Hematopoietic multipotent progenitor cell treated with erythropoietin and hydrocortisone succinate and interleukin-3 and kit ligand, for 6 days (in vitro differentiated cells): ENCODE results near the gene DRGX.

Experiments
- DNase-seq: peaks from one replicate; pipeline ENCODE4 v3.0.0-alpha.2; 2015

The DRGX gene

DNA sequence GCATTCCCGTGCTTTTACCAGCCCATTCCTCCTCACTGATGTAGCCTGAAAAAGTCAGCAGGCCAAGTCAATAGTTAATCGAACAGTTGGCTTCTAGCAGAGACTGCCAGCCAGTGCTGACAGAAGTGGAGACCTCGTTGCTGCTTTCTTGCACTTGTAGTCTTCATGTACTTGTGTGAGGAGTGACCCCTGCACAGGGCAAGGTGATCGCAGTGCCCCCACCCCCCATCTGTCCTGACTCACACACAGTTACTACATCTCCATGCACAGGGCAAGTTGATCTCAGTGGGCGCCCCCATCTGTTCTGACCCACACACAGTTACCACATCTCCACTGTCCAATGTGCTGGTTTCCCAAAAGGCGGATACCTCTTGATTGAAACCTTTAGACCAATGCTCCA lies 62.7 kb downstream of the DRGX start:
- no peak for DNase-seq

DNA sequence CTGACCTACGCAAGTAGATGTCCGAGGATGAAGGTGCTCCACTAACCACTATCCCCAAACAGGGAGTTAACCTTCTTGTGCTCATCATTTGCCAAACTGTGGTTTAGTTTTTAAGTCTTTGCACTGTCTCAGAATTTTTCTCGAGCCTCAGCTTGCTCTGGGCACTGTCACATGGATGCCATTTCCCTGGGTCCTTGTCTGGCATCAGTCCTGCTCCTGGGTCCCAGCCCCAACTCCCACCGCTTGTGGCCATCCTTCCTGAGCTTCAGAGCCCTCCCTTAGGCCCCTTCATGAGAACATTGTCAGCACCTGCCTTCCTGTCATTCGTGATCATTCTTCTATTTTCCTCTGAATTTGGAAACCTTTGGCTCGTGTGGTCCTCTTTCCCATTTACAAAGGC lies 63.1 kb downstream of the DRGX start:
- DNase-seq = no peak

DNA sequence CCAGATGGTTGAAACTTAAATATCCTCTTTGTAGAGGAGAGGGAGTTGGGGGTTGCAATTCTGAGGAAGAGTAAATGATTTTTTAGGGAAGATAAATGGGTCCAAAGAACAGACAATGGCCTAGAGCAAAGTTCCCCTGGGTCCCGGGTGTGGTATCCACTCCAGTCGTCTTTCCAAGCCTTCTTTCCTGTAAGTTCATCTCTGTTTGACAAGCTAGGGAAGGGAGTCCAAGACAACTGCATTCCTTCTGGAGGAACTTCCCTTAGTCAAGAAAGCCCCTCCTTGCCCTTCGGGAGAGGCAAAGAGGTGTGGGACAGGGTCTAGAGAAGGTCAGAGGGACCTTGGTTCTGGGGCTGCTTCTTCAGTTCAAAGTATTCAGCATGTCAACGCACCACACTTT lies 63.6 kb downstream of the DRGX start:
- no peak for DNase-seq

DNA sequence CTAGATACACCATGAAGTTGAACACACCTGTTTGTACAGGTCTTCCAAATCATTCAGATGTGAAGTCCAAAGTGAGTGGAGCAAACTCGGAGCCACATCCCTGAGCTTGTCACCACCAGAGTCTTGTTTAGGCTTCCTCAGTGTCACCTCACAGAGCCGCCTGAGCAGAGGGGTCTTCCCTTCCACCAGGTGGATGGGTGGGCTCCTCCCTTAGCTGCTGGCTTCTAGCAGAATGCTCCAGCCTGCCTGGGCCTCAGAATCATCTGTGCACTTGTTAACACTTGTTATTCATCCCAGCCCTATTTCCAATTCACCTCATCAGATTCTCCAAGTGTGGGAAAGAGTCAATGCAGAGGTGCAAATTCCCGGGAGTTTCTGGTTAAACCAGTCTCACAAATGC lies 64.5 kb downstream of the DRGX start:
- DNase-seq = no peak

DNA sequence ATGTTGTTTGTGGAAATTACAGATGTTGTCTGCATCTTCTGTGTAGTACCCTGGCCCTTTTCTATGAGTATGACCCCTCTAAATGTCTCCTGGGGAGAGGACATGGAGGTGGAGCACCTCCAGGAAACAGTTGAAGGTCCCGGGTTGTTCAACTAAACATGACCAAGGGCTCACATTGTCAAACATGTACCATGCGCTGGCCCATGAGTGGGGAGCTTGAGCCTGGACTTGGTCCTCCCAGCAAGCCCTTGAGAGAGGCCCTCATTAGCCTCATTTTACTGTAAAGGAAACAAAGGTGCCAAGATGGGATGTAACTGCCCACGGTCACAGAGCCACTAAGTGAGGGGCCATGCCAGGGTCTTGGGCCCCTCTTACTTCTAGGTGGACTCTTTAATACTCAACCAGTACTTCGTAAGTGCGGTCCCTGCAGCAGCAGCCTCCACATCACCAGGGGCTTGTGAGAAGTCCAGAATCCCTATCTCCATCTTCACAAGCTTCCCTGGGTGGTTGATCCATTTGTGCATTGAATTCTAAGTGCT lies 65.7 kb downstream of the DRGX start:
- no peak for DNase-seq

DNA sequence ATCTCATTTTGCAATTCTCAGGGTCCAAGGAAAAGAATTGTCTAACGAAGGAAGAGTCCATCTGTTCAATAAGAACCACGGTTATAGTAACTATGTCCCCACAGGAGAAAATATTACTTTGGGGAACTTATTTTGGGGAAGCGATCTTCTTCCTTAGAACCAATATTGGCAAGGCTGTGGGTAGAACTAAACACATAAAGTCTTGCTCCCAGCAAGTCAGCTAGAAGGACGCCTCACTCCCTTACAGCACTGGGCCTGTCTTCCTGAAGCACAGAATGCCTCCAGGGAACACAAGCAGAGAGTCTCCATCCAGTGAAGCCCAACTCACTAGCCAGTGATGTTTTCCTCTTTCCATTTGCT lies 66.8 kb downstream of the DRGX start:
- no peak for DNase-seq

DNA sequence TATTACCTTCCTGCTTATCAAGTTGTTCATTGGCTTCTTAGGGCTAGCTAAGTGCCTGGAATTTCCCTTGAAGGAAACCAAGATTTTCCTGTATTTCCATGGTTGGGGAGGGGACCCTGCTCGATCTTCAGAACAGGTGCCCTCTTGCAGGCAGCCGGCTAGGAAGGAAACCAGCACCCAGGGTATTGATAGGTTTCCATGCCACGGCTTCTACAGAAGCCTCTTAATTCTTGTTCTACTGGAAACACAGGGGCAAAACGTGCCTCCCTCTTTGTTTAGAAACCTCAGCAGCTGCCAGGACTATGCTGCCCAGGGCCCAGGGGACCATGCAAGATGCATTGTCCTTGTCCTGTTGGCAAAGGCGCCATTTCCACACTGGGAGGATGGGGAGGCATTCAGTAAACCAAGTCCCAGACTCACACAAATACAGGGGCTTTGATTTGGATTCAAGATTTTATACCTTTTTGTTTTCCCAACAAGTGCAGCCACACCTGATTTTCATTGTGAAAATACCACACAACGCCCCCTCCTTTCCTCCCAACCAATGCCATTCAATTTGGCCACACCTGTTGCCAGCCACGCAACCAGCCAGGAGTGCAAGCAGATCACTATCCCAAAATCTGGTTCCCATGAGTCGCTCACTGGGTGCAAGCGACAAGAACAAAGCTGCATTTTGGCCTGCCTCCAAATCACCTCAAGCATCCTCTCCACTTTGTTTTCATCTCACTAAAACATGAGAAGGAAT lies 67.3 kb downstream of the DRGX start:
- no peak for DNase-seq

DNA sequence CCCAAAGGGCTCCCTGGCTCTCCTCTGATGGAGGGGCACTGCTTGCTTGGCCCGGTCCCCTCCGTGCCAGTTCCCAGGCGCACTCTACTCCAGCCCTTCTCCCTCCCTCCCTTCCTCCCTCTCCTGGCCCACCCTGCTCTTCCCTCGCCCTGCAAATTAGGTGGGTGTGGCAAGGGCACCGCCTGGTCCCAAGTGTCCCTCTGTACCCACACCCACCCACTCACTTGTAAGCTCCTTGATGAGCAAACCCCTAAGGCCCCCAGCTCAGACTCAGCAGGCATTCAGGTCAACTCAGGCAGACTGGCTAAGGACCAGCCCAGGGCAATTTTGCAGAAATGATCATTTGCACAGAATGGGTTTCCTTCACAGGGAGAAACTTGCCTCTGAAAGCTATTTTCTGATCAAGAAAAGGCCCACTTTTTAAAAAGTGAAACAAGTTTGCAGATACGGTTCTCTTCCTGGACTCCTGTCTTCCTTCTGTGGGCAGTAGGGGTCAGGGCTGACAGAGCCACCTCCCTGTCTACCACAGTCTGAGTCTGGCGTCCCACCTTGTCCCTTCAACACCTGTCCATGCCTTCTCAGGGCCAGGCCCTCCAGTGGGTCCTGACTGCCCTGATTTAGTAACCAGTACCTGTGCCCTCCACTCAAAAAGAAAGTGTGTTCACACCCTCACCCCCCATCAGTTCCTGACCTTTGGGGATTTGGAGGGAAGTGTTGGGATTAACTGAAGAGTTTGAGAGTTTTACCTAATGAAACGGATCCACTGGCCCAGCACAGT lies 68.7 kb downstream of the DRGX start:
- no peak for DNase-seq

DNA sequence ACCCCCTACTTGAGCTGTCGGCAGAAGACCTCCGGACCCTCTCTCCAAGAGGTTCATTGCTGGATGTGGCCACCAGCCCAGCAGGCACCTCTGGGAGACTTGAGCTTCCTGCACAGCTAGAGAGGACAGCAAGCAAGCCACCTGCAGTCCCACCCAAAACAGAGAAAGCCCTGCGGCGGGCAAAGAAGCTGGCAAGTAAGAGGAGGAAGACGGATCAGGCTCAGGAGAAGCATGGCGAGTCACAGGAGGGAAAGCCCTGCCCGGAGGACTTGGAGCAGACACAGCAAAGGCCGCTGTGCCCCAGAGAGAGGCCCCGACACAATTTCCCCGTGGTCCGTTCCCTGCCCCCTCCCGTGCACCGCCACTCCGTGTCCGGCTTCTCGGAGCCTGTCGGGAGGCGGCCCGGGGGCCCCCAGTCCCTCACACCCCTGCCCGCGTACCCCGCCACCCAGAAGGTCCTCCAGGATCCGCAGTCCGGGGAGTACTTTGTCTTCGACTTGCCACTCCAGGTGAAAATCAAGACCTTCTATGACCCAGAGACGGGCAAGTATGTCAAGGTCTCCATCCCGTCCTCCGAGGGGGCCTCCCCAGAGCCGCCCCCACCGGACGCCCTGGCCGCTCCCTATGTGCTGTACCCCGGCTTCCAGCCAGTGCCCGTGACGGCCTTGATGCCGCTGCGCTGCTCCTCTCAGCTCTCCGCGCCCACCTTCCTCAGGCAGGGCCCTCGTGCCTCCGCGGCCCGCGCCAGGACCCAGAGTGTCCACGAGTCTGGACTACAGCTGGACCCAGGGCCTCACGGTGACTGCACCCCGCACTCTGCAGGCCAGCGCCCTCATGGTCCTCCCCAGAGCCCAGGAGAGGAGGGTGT lies 69.7 kb downstream of the DRGX start:
- DNase-seq = no peak

DNA sequence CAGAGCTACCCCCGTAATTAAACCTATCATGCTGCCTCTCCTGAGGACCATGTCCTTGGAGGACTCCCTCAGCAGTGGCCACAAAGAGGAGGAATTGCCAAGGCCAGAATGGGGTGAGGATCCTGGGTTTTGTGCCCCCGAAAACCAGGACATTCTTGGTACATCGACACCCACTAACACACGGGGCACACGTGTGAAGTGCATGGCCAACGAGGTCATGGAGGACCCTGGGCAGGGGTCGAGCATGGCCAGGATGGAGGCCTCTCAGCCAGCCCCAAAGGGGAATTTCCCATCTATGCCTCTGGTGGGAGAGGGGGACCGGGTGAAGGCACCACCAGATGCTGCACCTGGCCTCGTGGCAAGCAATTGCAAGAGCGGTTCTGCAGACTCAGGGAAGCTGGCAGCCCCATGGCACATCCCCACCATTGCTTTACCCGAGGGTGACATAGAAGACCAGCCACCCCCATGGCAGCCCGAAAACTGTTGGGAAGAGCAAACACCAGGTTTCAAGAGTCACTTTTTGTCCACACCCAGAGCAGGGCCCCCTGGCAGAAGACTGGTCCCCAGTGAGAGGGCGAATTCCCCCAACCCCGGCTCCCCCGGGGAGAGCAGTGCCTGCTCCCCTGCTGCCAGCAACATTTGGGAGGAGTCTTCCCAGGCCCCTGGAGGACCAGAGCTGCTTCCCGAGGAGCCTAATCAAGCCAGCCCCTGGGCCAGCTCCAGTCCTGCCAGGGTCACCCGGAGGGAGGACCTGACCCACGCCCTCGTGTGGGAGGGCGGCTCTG lies 70.6 kb downstream of the DRGX start:
- DNase-seq = no peak

DNA sequence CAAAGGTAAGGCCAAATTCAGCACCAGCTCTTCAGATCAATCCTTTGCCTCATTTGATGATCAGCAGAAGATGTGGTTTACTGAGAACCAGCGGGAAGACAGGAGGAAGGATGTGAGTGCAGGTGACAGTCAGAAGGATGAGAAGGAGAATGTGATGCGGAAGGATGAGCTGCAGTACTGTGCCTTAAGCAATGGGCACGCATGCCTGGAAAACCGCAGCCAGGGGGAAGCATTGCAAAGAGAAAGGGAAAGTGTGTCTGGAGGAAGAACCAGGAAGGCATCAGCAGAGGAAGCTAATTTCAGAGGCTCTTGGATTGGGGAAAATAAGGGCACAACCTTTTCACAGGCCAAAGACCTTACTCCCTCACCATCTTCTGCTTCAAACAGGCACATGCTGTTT lies 71.2 kb downstream of the DRGX start:
- no peak for DNase-seq

DNA sequence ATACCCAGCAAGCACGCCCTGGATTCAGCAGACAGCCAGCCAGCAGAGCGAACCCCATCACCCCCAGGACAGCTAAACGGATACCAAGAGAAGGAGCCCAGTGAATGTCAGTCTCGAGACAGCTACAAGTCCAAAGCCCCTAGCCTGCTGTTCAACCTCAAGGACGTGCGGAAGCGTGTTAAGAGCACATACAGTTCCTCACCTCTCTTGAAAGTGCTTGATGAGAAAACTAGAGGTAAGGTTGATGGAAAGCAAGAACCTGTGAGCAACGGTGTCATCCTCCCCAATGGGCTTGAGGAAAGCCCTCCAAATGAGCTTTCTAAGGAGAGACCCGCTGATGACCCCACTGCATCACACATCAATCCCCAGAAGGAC lies 72.0 kb downstream of the DRGX start:
- no peak for DNase-seq

DNA sequence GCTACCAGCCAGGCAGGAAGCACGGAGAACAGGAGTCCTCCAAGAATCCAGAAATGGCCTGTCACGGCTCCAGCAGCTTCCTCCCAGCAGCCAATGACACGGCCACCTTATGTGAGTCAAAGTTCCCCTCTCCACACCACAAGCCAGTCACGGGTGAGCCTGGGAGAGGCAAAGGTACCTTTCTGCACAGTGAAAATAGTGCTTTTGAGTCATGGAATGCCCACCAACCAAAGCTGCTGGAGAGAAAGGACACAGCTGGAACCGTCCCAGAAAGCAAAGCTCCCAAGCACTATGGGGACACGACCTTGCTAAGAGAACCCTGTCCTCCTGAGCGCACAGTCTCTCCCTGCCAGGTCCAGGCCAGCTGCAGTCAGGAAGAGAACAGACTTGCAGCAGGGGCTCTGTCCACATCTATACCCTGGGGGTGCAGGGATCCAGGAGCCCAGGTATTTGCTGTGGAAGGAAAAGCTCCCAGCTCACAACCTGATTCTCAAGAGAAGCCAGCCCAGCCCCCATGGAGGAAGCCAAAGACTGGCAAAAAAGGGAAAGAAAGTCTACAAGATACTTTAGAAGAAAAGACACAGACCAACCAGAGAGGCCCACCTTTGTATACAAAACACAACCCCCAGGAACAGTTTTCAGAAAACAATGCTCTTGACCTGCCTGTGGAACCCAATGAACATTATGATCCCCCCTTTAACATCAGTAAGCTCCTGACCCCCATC lies 72.6 kb downstream of the DRGX start:
- DNase-seq = no peak

DNA sequence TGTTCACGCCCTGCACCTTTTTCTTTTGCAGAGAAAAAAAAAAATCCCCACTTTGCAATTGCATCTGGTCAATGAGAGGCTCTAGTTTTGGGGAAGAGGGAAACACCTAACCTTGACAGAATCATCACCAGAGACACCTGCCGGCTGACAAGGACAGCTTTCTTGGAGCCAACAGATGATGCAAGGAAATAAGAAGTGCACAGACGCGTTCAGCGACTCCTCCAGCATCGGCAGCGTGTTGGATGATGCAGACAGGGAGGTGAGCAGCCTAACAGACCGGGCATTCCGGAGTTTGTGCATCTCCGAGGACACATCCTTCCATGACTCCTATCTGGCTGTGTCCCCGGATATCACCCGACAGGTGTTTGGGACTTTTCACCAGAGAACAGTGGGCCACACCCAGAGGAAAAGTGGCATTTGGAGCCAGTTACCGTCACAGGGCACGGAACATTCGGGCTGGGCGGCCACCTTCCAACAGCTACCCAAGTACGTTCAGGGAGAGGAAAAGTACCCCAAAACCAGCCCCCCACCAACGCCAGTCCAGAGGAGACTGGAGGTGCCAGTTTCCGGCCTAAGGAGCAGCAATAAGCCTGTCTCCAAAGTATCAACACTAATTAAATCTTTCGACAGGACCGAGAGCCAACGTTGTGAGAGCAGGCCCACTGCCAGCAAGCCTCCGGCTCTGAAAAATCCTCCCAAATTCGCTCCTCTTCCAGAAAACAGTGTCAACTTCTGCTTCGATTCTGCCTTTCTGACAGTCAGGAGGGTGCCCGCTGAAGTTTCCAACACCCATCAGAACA lies 73.3 kb downstream of the DRGX start:
- DNase-seq = no peak

DNA sequence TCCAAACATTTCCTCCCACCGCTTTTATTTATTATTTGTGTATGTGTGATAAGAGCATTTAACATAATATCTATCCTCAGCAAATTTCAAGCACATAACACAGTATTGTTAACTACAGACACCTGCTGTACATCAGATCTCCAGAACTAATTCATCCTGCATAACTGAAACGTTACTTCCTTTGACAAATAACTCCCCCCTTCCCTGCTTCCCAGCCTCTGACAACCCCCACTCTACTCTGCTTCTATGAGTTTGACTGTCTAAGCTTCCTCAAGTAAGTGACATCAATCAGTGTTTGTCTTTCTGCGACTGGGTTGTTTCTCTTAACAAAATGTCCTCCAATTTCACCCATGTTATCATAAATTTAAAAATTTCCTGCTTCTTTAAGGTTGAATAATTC lies 74.9 kb downstream of the DRGX start:
- no peak for DNase-seq

DNA sequence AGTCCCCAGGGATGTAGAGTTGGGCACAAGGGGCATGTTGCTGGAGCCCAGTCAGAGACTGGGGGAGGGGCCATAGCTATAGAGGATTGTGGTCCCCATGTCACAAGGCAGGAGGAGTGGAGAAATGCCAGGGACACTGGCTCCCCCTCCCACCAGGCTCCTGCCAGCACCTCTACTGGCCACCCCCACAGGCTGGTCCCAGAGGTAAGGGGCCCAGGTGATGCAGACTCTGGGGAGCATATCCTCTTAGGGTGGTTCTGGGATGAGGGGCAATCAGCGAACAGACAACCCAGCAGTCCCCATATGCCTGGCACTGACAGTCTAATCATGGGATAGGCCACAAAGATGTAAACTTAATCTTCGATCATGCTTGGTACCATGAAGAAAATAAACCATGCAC lies 75.7 kb downstream of the DRGX start:
- no peak for DNase-seq

DNA sequence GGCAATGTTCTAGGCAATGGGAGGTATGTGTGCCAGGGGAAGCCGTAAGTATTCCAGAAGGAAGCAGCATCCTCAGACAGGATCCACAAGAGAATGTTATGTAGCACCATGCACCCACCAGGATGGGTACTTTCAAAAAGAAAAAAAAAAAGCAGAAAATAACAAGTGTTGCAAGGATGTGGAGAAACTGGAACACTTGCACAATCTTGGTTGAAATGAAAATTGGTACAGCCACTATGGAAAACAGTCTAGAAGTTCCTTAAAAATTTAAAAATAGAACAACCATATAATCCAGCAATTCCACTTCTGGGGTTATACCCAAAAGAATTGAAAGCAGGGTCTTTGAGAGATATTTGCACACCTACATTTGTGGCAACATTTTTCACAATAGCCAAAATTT lies 76.7 kb downstream of the DRGX start:
- DNase-seq = no peak

DNA sequence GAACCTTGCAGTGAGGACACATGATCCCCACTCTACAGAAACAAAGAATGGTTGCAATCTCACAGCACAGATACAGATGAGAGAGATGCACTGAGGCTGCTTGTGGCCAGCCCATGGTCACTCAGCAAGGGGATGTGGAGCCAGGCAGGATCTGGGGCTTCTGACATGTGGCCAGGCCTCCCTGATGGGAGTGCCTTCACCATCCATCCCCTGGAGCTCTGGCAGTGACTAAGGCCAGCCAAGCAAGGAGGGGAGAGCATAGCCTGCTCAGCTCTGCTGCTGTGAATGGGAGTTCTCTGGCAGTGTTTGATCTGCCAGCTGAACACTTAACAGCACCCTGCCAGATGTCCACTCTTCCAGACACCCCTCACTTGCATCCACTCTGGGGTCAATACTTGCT lies 77.1 kb downstream of the DRGX start:
- DNase-seq = no peak

DNA sequence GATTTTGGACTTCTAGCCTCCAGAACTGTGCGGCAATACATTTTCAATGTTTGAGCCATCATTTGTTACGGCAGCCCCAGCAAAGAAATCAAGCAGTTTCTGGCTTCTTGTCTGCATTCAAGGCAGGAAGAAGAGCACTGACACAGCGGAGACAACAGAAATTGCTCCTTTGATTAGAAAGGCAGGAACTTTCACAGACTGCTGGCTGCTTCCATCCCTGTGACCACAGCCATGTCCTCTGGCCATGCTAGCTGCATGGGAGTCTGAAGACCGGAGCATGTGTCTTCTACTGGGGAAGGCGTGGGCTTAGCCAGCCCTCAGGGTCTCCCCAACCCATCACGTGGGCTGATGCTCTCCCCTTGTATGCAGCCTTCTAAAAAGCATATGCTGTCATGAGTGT lies 77.9 kb downstream of the DRGX start:
- DNase-seq = no peak

DNA sequence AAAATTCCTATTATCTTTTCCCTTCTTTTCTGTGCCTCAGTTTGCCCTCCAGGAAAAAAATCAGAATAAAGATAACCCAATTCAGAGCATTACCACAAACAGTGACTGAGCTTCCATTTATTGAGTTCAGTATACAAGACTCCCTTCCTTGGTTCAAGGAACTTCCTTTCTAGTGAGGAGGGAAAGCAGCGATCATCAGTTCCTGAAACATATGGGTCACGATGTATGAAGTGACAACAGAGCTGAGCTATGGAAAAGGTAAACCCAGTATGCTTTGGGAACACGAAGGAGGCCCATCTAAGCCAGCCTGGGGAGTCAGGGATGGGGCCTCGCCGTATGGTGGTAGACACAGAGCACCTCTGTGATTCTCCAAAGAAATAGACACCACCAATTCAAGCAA lies 81.1 kb downstream of the DRGX start:
- DNase-seq = no peak
